D341Med (cell line): ENCODE data around the gene TCP11L2.
"Not testable (repeated sequence)": the region's sequence is repeated elsewhere in the genome, so short reads cannot be mapped to it uniquely, and the experiment has no call there.

Experiments used
- DNase-seq: peaks from one replicate; pipeline ENCODE4 v3.0.0; 2012; ENCODE audit warnings: low spot score

TCP11L2 gene

DNA sequence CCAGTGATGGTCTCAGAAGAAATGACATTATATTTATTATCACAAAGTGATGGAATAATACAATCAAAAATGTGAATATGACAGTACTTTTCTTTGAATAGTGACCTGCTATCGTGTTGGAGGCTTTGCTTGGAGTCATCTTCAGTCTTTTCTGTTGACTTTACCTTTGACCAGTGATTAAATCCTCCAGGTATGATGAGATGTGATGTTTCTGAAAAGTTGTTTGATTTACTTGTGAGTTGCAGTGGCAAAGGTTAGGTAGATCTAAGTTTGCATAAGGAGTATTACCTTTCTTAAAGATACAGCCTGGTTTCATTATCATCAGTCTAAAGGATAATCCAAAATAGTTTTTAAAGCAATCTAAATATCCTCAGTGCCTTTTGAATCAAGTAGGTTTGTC, 4.6 kb downstream of the TCP11L2 start:
- DNase-seq = no peak

DNA sequence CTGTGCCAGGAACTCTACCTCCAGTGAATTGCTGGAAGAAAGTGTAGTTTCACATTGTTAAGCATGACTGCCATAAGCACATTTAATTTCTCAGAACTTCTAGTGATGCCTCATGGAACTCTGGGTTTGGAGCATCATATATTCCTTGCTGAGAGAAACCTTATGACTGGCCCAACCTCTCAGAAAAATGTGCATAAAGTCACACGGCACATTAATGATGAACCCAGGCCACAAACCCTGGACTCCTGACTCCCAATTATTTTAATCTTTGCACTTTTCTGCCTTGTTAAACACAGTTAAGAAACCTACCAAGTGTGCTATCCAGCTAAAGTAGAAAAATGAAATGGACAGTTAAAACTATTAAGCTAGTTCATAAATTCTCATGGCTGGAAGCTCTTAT, 5.6 kb downstream of the TCP11L2 start:
- DNase-seq = no peak

DNA sequence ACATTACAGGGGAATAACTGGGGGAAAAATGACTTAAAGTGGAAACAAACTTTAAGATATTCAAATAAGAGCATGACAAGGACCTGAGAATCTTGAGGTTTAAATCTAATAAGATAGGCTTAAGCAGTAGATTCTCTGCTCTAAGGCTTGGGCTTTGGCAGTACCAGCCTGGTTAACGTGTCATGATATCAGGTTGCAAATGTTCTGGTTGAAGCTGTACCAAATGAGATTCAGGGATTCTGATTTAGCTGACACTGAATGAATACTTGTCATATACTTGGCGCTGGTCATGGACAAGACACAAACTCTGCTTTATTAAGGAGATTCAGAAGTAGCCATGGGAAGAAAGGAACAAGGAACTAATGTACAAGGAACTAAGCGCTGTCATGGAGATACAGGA, 6.1 kb downstream of the TCP11L2 start:
- DNase-seq = no peak

DNA sequence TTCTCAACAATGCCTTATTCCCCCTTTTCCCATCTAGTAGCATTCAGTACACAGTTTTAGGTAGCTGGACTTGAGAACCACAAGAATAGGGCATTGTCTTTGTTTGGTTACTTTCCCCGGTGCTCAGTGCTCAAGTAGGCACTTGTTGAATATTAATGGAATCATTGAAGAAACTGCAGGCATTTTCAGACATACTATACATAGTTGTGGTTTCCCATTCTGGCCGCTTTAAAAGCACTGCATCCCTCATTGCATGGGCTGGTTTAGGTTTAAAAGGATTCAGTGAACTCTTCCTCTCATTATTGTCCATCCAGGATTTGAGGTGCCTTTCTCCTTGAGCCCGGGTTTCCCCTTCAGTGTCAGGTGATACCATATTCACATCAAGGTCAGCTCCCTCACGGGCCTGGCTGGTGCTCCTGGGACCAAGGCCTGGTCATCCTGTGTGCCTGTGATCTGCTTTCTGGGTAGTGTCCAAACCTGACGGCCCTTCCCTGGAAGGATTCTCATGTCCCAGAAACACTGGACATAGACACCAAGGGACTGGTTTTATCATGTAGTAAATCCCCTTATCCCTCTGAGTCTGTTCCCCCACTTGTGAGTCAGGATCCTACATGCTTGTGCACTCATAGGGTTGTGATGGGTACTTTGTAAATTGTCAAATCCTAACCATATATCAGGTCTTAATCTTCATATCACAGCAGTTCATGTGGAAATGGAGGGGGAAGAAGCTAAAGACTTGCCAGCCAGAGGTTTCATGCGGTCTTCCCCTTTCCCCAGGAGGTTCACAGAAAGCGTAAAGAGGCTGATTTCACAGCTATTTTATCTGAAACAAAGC, 7.4 kb downstream of the TCP11L2 start:
- DNase-seq = no peak

DNA sequence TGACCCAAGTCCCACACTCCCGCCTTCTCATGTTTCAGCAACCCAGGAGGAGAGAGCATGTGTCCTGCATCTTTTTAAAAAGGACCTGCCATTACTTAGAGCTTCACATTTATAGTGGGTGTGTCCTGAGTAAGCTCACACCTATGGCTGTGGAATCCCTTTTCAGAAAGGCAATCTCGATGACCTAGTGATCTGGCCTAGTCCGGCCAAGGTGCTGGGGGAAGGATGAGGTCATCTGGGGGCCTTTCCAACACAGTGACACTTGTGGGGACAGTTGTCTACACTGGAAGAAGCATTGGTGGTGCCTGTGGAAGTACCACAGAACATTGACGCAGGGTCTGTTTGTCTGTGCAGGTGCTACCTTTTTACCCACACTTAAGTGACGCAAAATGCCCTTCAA, 8.2 kb downstream of the TCP11L2 start:
- no peak for DNase-seq

DNA sequence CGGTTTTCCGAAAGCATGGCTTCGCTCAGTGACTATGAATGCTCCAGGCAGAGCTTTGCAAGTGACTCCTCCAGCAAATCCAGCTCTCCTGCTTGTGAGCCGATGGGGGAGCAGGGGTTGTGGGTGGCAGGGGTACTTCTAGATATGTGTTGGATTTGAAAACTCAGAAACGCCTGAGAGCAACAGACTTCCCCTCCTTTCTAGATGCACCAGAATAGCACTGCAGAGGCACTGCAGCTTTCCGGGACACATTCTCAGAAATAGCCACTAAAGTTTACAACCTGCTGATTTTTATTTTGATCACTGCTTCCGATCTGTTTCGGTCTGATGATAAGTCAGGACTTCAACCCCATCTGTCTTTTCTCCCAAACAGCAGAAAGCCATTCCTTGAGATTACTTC, 8.6 kb downstream of the TCP11L2 start:
- no peak for DNase-seq

DNA sequence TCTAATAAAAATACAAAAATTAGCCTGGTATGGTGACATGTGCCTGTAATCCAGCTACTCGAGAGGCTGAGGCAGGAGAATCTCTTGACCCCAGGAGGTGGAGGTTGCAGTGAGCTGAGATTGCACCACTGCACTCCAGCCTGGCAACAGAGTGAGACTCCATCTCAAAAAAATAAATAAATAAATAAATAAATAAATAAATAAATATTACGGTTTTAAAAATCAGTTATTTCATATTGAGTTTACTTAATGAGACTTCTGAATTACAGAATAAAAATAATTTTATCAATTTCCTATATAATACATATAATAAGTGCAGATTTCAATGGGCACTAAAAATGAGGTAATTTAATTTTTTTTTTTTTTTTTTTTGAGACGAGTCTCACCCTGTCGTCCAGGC, 10.9 kb downstream of the TCP11L2 start:
- not testable (repeated sequence) for DNase-seq

DNA sequence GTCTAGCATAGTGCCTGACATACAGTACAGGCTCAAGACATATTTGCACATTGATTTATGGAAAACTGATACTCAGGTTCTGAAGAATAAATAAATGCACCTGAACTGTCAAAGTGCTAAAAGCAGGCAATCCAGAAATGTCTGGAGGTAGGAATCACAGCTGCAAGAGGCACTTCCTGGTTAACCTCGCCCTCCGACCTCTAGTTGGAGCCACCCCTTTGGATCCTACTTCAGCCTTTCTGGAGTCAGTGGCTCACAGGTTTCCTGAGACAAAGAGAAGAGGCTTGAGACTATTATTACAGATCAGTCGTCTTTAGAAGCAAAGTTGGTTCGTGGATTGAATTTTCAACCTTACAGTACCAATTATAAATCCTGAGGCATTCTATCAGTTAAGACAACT, 13.0 kb downstream of the TCP11L2 start:
- no peak for DNase-seq

DNA sequence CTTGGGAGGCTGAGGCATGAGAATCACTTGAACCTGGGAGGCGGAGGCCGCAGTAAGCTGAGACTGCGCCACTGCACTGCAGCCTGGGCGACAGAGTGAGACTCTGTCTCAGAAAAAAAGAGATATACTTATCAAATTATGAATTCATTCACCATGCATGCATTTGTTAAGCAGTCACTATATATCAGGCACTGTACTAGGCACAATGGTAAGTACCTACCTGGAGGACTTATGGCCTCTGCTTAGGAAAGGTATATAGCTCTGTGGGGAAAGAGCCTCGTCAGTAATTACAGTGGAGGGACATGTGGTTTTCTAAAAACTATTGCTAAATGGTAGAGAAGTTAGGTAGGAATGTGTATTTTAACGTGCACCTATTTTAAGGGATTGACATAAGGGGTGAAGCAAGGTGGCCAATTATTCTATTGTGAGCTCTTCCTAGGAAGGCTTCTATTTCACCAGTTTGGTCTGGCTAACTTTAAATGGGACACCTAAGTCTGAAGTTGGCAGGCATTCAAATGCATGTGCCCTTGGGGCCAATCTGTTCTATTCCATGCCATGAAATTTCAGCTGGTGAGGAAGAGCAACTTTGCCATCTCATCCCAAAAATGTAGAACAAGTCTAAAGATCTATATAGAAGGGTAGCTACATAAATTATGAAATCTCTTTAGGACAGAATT, 15.0 kb downstream of the TCP11L2 start:
- DNase-seq = no peak

DNA sequence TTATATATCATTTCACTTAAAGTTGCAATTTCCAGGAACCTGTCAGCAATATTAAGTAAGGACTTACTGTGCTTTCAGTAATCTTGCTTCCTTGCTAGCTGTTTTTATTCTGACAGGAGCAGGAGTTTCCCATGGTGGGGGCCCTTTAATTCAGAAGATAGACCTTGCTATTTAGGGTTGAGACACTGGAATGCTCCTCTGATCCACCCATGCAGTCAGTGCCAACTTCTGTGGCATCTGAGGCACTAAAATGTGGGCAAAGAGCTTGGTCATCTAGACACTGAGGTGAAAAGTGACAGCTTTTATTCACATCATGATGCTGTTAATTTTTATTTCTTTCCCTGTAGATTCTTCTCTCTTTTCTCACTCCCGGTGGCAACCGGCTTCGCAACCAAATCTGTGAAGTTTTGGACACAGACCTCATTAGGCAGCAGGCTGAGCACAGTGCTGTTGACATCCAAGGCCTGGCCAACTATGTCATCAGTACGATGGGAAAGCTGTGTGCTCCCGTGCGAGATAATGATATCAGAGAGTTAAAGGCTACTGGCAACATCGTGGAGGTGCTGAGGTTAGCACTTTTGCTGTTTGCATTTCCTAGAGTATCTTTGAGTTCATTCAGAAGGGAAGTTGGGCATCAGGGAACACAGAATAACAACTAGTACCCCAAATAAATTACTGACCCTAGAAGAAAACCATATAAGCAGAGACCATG, 18.8 kb downstream of the TCP11L2 start:
- no peak for DNase-seq

DNA sequence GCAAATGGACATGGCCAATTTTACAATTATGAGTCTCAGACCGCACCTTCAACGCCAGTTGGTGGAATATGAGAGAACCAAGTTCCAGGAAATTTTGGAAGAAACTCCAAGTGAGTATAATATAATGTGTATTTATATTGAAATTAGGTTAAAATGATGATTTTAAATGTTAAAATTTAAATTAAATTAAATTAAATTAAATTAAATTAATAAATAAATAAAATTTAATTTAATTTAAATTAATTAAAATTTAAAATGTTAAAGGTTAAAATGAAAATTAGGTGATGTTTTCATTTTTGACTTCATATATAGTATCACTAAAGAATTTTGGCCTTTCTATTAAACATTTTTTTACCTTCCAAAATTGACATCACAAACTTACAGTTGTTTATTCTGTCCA, 21.0 kb downstream of the TCP11L2 start:
- no peak for DNase-seq

DNA sequence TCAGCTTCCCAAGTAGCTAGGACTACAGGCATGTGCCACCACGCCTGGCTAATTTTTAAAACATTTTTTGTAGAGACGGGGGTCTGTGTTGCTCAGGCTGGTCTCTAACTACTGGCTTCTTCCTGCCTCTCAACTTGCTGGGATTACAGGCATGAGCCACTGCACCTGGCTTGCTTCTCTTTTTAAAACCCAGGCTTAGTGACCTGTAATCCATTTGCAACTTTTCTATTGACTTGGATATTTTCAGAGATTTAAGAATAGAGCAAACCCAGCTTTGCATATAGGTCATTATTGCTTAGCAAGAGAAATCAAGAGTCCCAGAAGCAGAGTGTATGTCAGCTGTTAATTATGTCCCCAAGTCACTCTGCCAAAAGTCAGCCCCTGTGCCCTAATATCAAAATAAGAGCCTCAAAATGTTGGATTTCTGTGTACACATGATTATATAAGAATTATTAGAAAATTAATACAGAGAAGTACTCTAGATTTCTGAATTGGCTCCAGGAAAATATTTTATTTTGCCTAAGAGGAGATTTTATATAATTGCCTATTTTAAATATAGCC, 24.9 kb downstream of the TCP11L2 start:
- no peak for DNase-seq

DNA sequence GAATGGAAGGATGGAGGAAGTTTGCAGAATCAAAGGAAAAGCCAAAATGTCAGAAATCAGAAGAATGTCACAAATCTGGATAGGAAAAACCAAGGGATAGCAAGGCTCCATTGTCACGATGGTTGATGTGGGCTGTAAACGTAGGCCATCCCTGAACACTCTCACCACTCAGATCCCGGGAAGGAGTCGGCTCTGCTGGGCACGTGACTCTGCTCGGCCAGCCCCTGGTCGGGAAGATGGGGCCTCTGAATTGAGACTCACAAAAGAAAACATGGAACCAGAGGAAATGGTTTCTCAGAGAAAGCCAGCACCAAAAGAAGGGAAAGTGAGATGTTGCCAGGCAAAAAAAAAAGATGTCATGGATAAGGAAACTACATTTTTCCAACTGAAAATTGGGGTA, 26.2 kb downstream of the TCP11L2 start:
- DNase-seq = no peak

DNA sequence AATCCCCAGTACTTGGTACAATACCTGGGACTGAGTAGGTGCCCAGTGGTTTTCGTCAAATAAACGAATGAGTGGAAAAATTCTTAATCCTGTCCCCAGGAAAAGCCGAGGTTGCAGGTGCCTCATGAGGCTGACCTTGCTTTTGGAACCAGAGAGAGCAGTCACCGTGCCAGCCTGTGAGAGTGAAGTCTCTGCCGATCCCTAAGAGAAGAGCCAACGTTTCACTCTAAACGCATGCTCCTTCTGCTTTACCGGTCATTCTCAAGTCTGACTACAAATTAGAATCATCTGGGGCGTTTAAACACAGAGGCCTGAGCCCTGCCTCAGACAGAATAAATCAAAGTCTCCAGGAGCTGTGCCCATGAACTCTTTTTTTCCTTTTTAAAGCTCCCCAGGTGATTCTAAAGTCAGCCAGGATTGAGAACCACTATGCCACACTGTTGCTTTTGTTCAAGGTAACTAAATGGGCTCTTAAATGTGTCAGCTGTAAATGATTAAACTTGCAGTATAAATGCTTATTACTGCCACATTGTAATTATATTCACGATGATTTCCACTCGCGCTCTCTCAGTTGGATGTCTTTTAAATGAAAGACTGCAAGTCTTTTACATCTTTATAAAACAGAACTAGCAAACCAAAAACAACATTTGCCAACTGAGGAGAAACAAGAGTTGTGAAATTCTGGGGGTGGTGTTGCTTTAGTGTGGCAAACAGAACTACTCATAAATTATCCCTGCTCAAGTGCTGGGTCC, 26.9 kb downstream of the TCP11L2 start:
- DNase-seq = no peak

DNA sequence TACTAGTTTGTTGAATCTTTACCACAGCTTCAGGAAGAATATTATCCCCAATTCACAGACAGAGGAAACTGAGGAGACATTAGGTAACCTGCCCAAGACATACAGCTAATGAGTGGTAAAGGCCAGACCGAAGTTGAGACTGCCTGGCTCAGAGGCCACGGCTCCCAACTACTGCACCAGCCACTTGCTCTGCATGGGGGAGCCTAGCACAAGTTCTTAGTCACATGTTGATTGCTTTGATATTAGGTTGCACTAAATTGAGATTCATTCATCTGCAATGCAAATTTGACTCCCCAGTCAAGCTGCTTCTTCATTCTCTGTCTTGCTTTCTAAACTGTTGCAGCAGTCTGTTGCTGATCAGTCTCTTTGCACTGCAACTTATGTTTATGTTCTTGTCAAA, 29.1 kb downstream of the TCP11L2 start:
- no peak for DNase-seq

DNA sequence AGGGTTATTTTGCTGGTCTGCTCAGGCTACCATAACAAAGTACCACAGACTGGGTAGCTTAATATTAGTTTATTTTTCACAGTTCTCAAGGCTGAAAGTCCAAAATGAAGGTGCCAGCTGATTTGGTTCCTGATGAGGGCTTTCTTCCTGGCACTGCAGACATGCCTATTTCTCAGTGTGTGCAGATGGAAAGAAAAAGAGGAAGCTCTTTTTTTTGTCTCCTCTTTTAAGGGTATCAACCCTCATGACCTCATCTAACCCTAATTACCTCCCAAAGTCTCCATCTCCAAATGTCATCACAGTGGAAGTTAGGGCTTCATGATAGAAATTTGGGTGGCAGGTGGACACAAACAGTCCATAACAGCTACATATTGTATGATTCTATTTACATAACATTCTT, 30.0 kb downstream of the TCP11L2 start:
- DNase-seq = no peak

DNA sequence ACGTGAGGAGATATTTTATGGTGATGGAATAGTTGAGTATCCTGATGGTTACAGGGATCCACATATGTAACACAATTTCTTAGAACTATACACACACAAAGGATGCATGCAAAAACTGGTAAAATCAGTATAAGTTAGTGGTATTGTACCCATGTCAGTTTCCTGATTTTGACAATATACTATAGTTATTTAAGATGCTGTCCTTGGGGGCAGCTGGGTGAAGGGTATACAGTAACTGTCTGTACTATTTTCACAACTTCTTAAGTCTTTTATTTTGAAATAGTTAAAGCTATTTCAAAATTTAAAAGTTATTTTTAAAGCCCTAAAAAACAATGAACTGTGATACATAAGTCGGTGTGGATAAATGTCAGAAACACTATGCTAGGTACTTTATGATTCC, 30.5 kb downstream of the TCP11L2 start:
- DNase-seq = no peak

DNA sequence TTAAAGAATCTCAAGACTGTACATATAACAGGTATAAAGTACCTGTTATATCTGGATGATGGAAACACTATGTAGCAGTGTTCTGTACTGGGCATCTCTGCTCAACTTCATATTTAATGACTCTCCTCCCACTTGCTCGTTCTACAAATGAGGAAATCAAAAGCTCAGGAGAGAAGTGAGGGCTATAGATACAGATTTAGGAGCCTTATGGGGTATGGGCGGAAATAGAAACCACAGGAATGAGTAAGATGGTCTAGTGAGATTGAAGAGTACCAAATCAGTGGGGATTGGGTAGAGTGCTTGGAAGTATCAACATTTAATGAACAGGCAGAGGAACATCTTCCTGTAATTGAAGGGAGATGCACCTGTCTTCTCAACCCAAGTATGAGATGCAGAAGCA, 31.2 kb downstream of the TCP11L2 start:
- DNase-seq = no peak

DNA sequence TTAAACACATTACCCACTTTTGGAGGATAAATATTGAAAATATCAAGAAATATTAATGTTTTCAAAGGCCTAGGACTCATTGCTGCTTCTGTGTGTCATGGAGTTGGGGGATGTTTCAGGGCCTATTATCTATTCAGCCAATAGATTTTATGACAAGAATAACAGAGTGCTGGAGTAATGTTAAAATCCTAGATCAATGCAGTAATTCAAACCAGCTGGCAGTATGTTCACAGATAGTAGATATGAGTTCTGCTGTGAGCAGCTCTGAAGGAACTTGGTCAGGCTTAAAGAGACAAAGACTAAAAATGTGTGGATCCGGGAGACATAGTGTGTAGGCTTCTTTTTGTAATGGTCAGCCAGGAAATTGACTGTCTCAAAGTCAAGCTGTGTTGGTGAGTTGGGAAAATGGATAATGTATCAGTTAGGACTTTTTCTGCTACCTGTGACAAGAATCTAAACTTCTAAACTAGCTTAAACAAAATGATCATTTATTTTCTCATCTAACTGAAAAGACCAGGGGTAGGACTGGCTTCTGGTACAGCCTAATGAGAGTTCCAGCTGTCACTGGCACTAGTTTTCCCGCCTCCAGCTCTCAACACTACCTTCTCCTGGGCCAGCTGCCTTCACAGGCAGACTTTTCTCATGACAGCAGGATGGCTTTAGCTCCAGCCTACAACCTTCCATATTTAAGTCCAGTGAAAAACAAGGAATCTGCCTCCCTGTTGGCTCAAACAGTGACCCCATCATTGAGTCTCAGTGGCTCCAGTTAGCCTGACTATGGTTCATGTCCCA, 38.7 kb downstream of the TCP11L2 start:
- no peak for DNase-seq

DNA sequence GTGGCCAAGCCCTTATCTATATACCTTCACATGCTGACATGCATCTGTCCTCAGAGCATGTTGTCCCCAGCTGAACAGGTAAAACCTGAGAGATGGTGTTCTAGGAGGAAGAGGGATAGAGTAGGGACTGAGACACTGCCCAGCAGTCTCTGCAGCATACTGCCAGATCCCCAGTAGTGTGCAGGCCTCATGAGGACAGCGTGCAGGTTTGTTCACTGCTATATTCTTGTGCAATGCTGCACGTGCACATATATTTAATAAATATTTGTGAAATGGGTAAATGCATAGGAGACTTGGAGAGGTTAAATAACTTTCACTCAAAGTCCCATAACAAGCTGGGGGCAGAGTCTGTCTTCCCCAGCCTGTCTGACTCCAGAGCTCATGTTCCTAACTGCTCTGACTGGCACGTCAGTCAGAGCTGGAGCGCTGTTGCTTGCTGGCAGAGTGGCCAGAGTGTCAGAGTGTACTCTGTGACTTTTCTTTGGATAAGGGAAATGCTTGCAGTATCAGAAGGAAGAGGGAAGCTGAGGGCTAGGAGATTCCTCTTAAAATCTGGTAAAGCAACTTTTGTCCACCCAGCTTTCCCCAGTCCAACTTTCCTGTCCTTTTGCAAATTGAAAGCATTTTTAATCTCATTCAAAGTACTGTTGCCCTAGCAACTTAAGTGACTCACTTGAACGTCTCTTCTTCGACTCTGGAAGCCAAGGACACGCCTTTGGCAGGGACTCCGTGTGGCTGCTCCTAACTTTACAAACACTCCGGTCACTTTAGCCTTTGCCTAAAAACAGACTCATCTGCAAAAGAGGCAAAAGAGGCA, 40.1 kb downstream of the TCP11L2 start:
- no peak for DNase-seq

DNA sequence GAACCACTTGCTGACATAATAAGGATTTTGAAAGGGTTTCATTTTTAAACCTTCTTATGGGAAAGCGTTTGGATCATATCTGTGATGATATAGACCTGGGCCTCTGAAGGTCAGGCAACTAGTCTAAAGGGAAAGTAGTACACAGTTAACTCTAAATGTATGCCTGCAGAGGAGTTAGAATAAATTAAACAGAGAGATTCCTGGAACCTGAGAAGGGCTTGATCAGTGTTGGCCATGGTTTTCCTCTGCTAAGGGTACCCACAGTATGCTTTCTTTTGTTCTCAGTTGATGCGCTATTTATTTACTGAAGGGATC, 40.6 kb downstream of the TCP11L2 start:
- no peak for DNase-seq
